H9 (cell line): ENCODE measurements around the gene NEUROG1. TPM values are rescaled to one million over a fixed set of nuclear protein-coding genes. Genes with fewer than 3 reads are reported as not detected.

Experiments used
- DNase-seq: peaks from one replicate; pipeline ENCODE4 v3.0.0-alpha.2; 2017
- H2AFZ ChIP-seq: one replicate; pipeline ENCODE4 v1.6.1; 2013; ENCODE audit warnings: mild to moderate bottlenecking, low read length, control low read depth, moderate library complexity
- H2AK5ac ChIP-seq: 2 replicates; pipeline ENCODE4 v1.6.1; 2013; ENCODE audit warnings: low read length, control low read depth, mixed read lengths; ENCODE audit not compliant: insufficient read length
- H2BK120ac ChIP-seq: one replicate; pipeline ENCODE4 v1.6.1; 2013; ENCODE audit warnings: low read depth, mild to moderate bottlenecking, low read length, control low read depth, inconsistent platforms; ENCODE audit not compliant: poor library complexity, severe bottlenecking
- H2BK12ac ChIP-seq: 2 replicates; pipeline ENCODE4 v1.6.1; 2013; ENCODE audit warnings: low read length, control low read depth, mixed read lengths, low read depth; ENCODE audit not compliant: insufficient read length
- H2BK15ac ChIP-seq: 2 replicates; pipeline ENCODE4 v1.6.1; 2013; ENCODE audit warnings: low read depth, low read length, control low read depth
- H2BK20ac ChIP-seq: one replicate; pipeline ENCODE4 v1.6.1; 2013; ENCODE audit warnings: low read depth, mild to moderate bottlenecking, low read length, control low read depth, inconsistent platforms; ENCODE audit not compliant: poor library complexity, severe bottlenecking
- H2BK5ac ChIP-seq: 2 replicates; pipeline ENCODE4 v1.6.1; 2013; ENCODE audit warnings: low read length, control low read depth, mixed read lengths; ENCODE audit not compliant: insufficient read length
- H3K14ac ChIP-seq: 2 replicates; pipeline ENCODE4 v1.6.1; 2013; ENCODE audit warnings: low read length, control low read depth; ENCODE audit not compliant: insufficient read depth
- H3K18ac ChIP-seq: 2 replicates; pipeline ENCODE4 v1.6.1; 2013; ENCODE audit warnings: low read depth, mild to moderate bottlenecking, mixed read lengths, low read length, control low read depth; ENCODE audit not compliant: insufficient read length
- H3K23ac ChIP-seq: 2 replicates; pipeline ENCODE4 v1.6.1; 2013; ENCODE audit warnings: low read length, control low read depth, mixed read lengths, low read depth; ENCODE audit not compliant: insufficient read length
- H3K23me2 ChIP-seq: 2 replicates; pipeline ENCODE4 v1.6.1; 2013; ENCODE audit warnings: low read depth, mild to moderate bottlenecking, mixed read lengths, low read length, control low read depth; ENCODE audit not compliant: insufficient read length, poor library complexity, severe bottlenecking
- H3K27ac ChIP-seq: 2 replicates; pipeline ENCODE4 v1.5.1; 2013; ENCODE audit warnings: low read length, control low read depth, mixed read lengths, low read depth; ENCODE audit not compliant: insufficient read length
- H3K27me3 ChIP-seq: 2 replicates; pipeline ENCODE4 v1.6.1; 2013; ENCODE audit warnings: low read length, control low read depth, inconsistent platforms; ENCODE audit not compliant: insufficient read depth
- H3K4ac ChIP-seq: 2 replicates; pipeline ENCODE4 v1.6.1; 2013; ENCODE audit warnings: low read depth, mild to moderate bottlenecking, control low read depth, inconsistent platforms, low read length, moderate library complexity
- H3K4me1 ChIP-seq: 2 replicates; pipeline ENCODE4 v1.6.1; 2013; ENCODE audit warnings: low read length, control low read depth, inconsistent platforms; ENCODE audit not compliant: insufficient read depth
- H3K4me2 ChIP-seq: 2 replicates; pipeline ENCODE4 v1.6.1; 2013; ENCODE audit warnings: low read length, control low read depth, mixed read lengths; ENCODE audit not compliant: insufficient read length, insufficient read depth
- H3K56ac ChIP-seq: 2 replicates; pipeline ENCODE4 v1.6.1; 2013; ENCODE audit warnings: low read depth, mild to moderate bottlenecking, mixed read lengths, low read length, control low read depth; ENCODE audit not compliant: insufficient read length
- H3K79me1 ChIP-seq: 2 replicates; pipeline ENCODE4 v1.6.1; 2013; ENCODE audit warnings: low read depth, mild to moderate bottlenecking, moderate library complexity, low read length, control low read depth, inconsistent platforms; ENCODE audit not compliant: insufficient read depth, poor library complexity, severe bottlenecking
- H3K79me2 ChIP-seq: 2 replicates; pipeline ENCODE4 v1.6.1; 2013; ENCODE audit warnings: low read length, control low read depth, inconsistent platforms; ENCODE audit not compliant: insufficient read depth
- H3K9ac ChIP-seq: 2 replicates; pipeline ENCODE4 v1.6.1; 2013; ENCODE audit warnings: low read length, control low read depth, mixed read lengths; ENCODE audit not compliant: insufficient read length; ENCODE audit errors: extremely low read depth
- H3K9me3 ChIP-seq: one replicate; pipeline ENCODE4 v1.6.1; 2013; ENCODE audit warnings: low read depth, low read length, inconsistent platforms; ENCODE audit not compliant: control insufficient read depth
- H3T11ph ChIP-seq: one replicate; pipeline ENCODE4 v1.6.1; 2013; ENCODE audit warnings: mild to moderate bottlenecking, low read length, control low read depth, inconsistent platforms
- H4K20me1 ChIP-seq: one replicate; pipeline ENCODE4 v1.6.1; 2013; ENCODE audit not compliant: control insufficient read depth, insufficient read length, insufficient read depth
- H4K5ac ChIP-seq: 2 replicates; pipeline ENCODE4 v1.6.1; 2013; ENCODE audit warnings: low read depth, mild to moderate bottlenecking, mixed read lengths, low read length, control low read depth; ENCODE audit not compliant: insufficient read length
- H4K8ac ChIP-seq: replicated peaks from 2 replicates; pipeline ENCODE4 v1.6.1; 2013; ENCODE audit warnings: low read length, control low read depth, mixed read lengths, low read depth; ENCODE audit not compliant: insufficient read length
- H4K91ac ChIP-seq: 2 replicates; pipeline ENCODE4 v1.6.1; 2013; ENCODE audit warnings: low read depth, mild to moderate bottlenecking, moderate library complexity, mixed read lengths, low read length, control low read depth; ENCODE audit not compliant: insufficient read length
- H3K27ac Mint-ChIP-seq, 3 experiments: 2 replicates in 2 of 3; 3 replicates in 1 of 3; pipeline ENCODE4 v1.8.0; 2020 to 2021; ENCODE audit warnings: mixed read lengths in 3 of 3, mild to moderate bottlenecking in 1 of 3, moderate library complexity in 1 of 3
- H3K27me3 Mint-ChIP-seq: 2 replicates; pipeline ENCODE4 v1.8.0; 2021; ENCODE audit warnings: low read depth, mild to moderate bottlenecking, moderate library complexity, mixed read lengths
- H3K36me3 Mint-ChIP-seq, 3 experiments: 2 replicates in 2 of 3; 3 replicates in 1 of 3; pipeline ENCODE4 v1.8.0; 2020 to 2021; ENCODE audit warnings: low read depth in 3 of 3, mixed read lengths in 3 of 3; ENCODE audit not compliant: insufficient read depth in 1 of 3
- H3K4me1 Mint-ChIP-seq, 2 experiments: 2 replicates each; pipeline ENCODE4 v1.8.0; 2020; ENCODE audit warnings: mixed read lengths in 2 of 2
- H3K4me3 Mint-ChIP-seq, 2 experiments: 2 replicates in 1 of 2; 3 replicates in 1 of 2; pipeline ENCODE4 v1.8.0; 2020 to 2021; ENCODE audit warnings: mild to moderate bottlenecking in 2 of 2, mixed read lengths in 2 of 2, moderate library complexity in 1 of 2
- H3K9me3 Mint-ChIP-seq, 2 experiments: 2 replicates in 1 of 2; 3 replicates in 1 of 2; pipeline ENCODE4 v1.8.0; 2020; ENCODE audit warnings: mild to moderate bottlenecking in 2 of 2, mixed read lengths in 2 of 2, moderate library complexity in 1 of 2
- WGBS: extraction: QIAGEN DNeasy Blood & Tissue Kit; methylation state at CpG from one replicate; pipeline ENCODE4 v1.1.7; 2013; ENCODE audit warnings: missing lambda C conversion rate, low lambda C conversion rate, mixed read lengths; ENCODE audit not compliant: insufficient read length; ENCODE audit errors: extremely low coverage; 5-methylcytosine and 5-hydroxymethylcytosine counted together
- total RNA-seq: library from RNA; stranded (reverse); gene quantifications from 2 replicates; pipeline ENCODE4 v1.2.1, GENCODE V29; 2021
- TF ChIP-seq, protein P1 (sequence below): fragments of 200-600 bp; sonication (generic); conservative IDR thresholded peaks from 3 replicates; pipeline ENCODE4 v1.8.0; 2021; ENCODE audit warnings: antibody characterized with exemption, mild to moderate bottlenecking

The NEUROG1 gene
- total RNA-seq, 1 experiment from 2014 or later, result not detected

DNA sequence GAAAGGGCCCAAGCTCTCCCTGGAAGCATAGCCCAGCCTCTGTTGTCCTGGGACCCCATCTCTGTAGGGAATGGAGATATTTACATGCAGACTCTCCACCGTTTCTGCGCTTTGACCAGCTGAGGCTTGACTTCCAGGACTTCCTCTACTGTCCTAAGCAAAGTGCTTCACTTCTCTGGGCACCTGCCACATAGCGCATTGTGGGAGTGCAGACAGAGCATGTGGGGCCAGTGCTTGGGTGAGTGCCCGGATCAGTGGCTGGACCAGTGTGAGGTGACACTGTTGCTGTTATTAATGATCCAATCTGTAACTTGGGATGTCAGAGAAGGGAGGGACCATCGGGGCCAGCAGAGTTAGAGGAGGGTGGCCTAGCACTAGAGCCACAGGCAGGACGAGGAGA is 32.5 kb upstream of the NEUROG1 start:
- TF ChIP-seq, protein P1, sequence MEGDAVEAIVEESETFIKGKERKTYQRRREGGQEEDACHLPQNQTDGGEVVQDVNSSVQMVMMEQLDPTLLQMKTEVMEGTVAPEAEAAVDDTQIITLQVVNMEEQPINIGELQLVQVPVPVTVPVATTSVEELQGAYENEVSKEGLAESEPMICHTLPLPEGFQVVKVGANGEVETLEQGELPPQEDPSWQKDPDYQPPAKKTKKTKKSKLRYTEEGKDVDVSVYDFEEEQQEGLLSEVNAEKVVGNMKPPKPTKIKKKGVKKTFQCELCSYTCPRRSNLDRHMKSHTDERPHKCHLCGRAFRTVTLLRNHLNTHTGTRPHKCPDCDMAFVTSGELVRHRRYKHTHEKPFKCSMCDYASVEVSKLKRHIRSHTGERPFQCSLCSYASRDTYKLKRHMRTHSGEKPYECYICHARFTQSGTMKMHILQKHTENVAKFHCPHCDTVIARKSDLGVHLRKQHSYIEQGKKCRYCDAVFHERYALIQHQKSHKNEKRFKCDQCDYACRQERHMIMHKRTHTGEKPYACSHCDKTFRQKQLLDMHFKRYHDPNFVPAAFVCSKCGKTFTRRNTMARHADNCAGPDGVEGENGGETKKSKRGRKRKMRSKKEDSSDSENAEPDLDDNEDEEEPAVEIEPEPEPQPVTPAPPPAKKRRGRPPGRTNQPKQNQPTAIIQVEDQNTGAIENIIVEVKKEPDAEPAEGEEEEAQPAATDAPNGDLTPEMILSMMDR, result no peak
- Histone ChIP-seq H3K18ac (no peak overlapping the region), H3K79me1 (no peaks in the 10 kb centered on the region), H4K20me1 (no peaks in the 10 kb centered on the region), H3K27ac (no peak overlapping the region), H4K91ac (no peak overlapping the region), H3K9me3 (no peaks in the 10 kb centered on the region), H3K56ac (no peak overlapping the region), H3K4ac (no peak overlapping the region), H3K9ac (no peak overlapping the region), H2AFZ (no peak overlapping the region), H4K5ac (no peak overlapping the region), H3T11ph (no peak overlapping the region), H2BK5ac (no peak overlapping the region), H2BK15ac (no peak overlapping the region), H3K79me2 (no peaks in the 10 kb centered on the region), H3K4me2 (no peak overlapping the region), H2BK12ac (no peak overlapping the region), H3K23me2 (no peaks in the 10 kb centered on the region), H3K27me3 (no peaks in the 10 kb centered on the region), H4K8ac (no peak overlapping the region), H2BK120ac (no peak overlapping the region), H3K23ac (no peak overlapping the region), H2AK5ac (no peak overlapping the region), H3K4me1 (peaks cover 10% of the 10 kb centered on the region; the same call in 1 of the 2 replicates), H3K14ac (no peak overlapping the region), H2BK20ac (no peak overlapping the region)
- Mint-ChIP-seq H3K4me3 (no peak overlapping the region; a peak in 1 of 5 replicates), H3K27ac (peak overlapping the region in 1 of 3 experiments; percentile 75; a peak in 2 of 7 replicates), H3K9me3 (no peaks in the 10 kb centered on the region), H3K36me3 (no peaks in the 10 kb centered on the region), H3K4me1 (peaks cover 28 to 42% of the 10 kb centered on the region in 2 experiments), H3K27me3 (peaks cover 38% of the 10 kb centered on the region)
- DNase-seq, result no peak
- WGBS, result no CpG with 5 or more reads among the region's 6 CpGs
